OCI-LY7 (cell line): ENCODE data around the gene RAPGEF5.

Experiments
- CTCF ChIP-seq: fragments of 200-600 bp; sonication (generic); conservative IDR thresholded peaks from 2 replicates; pipeline ENCODE4 v1.5.1; 2014; ENCODE audit warnings: mild to moderate bottlenecking, antibody characterized with exemption, low read length, moderate library complexity, mixed read lengths
- EZH2phosphoT487 ChIP-seq: fragments of 200-600 bp; sonication (generic); IDR thresholded peaks from 2 replicates; pipeline ENCODE4 v1.6.1; 2018; ENCODE audit warnings: low read depth, borderline replicate concordance, mild to moderate bottlenecking, mixed run types, antibody characterized with exemption, low read length, moderate library complexity, mixed read lengths

GRCh38 chr7:22137466-22137865 is 219.5 kb downstream of the RAPGEF5 start:
- TF ChIP-seq CTCF (no peak), EZH2phosphoT487 (no peak)
